Activated CD4-positive, alpha-beta memory T cell treated with anti-CD3 and anti-CD28 coated beads for 36 hours (primary cell): ENCODE results near the gene ACSF2. TPM values are rescaled to one million over a fixed set of nuclear protein-coding genes. Genes with fewer than 3 reads are reported as not detected.

Source experiments
- CTCF ChIA-PET: fragments of 350-600 bp; sonication (Branson Sonifier 250); formaldehyde crosslinking; loops from one replicate; lab custom pipeline; 2021; ENCODE audit warnings: antibody characterized with exemption, inconsistent platforms; lab: Charles Lee
- POLR2A ChIA-PET: fragments of 350-600 bp; sonication (Branson Sonifier 250); formaldehyde crosslinking; loops from one replicate; lab custom pipeline; 2021; ENCODE audit warnings: antibody characterized with exemption; lab: Charles Lee
- DNase-seq: peaks from one replicate; pipeline ENCODE4 v3.0.0-alpha.2; 2020
- H3K27ac Mint-ChIP-seq: one replicate; pipeline ENCODE4 v1.8.0; 2021; ENCODE audit warnings: mixed read lengths
- H3K27me3 Mint-ChIP-seq: one replicate; pipeline ENCODE4 v1.8.0; 2021; ENCODE audit warnings: mixed read lengths
- H3K36me3 Mint-ChIP-seq: one replicate; pipeline ENCODE4 v1.8.0; 2021; ENCODE audit warnings: mixed read lengths
- H3K4me1 Mint-ChIP-seq: one replicate; pipeline ENCODE4 v1.8.0; 2021; ENCODE audit warnings: low read depth, mixed read lengths
- H3K4me3 Mint-ChIP-seq: one replicate; pipeline ENCODE4 v1.8.0; 2021; ENCODE audit warnings: mild to moderate bottlenecking, mixed read lengths
- H3K9me3 Mint-ChIP-seq: one replicate; pipeline ENCODE4 v1.8.0; 2021; ENCODE audit warnings: mixed read lengths
- intact Hi-C: fragments of 100-400 bp; cut with micrococcal nuclease; formaldehyde crosslinking; loops from one replicate; pipeline ENCODE4 v1.15.1; 2023
- total RNA-seq, 2 experiments: library from RNA; stranded (reverse); gene quantifications; one replicate each; pipeline ENCODE4 v1.2.3, GENCODE V29; 2021

ACSF2 gene
- total RNA-seq, 2 experiments from 2014 or later, result 20.1 to 23.6 TPM

DNA sequence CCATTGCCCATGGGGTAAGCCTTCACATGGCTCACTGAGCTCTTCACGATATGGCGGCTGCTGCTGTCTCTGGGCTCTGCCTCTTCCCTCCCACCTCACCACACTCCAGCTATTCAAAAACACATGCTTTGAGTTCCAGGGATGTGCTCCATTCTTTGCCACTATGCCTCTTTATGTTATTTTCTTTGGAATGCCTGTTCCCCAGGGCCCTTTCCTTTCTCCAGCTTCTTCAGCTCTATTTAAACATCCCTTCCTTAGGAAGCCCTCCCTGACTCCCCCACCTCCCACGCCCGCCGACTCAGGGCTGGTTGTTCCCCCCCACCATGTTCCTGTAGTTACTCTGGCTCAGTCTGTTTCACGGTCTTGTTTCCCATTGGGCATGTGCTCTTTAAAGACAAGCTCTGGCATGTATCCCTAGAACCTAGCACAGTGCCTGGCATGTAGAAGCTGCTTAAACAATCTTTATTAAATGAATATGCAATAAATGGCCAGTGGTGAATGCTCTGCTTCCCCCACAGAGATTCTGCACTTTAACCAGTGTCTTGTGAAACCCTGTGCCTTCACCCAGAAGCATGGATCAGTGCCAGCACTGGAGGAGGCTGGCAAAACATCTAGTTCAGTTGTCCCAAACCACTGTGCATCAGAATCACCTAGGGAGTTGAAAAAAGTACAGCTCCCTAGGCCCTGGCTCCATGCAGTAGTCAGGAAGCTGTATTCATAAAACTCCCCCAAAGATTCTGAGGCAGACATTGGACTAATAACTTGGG lies 89.1 kb downstream of the ACSF2 start:
- no peaks in the 10 kb centered on the region for H3K27me3 Mint-ChIP-seq
- no peaks in the 10 kb centered on the region for H3K36me3 Mint-ChIP-seq
- no peaks in the 10 kb centered on the region for H3K9me3 Mint-ChIP-seq
- H3K4me3 Mint-ChIP-seq, result no peak overlapping the region
- H3K27ac Mint-ChIP-seq, result no peak overlapping the region
- intact Hi-C loops, result no loop called here
- DNase-seq, result no peak
- POLR2A ChIA-PET, result interaction anchor here (0.7 kb wide), 1 partner anchor 9 kb away, joined by 3 read pairs; no protein-coding TSS in a partner anchor
- H3K4me1 Mint-ChIP-seq, result peaks cover 30% of the 10 kb centered on the region
- CTCF ChIA-PET, result no interaction called here

DNA sequence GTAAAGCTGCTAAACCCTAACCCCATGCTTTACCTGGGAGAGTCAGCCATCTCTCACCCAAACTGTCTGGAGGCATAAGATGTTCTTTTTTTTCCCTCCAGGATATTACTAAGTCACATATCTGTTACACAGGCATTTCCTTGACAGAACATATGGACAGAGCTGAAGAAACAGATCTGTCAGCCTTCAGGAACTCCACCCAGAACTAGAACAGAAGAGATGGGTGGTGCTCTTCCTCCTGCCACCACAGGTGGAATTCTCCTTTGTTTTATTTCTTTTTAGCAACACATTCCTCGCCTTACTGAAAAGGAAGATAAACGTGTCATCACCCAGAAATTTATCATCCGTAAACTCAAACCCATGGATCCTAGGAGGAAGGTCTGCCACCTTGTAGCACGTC lies 91.0 kb downstream of the ACSF2 start:
- ChIA-PET POLR2A (no interaction called here), CTCF (interaction anchor here (0.7 to 1.3 kb wide), 2 partner anchors 16 to 35 kb away, joined by 3 to 5 read pairs; no protein-coding TSS in a partner anchor)
- Mint-ChIP-seq H3K4me1 (peaks cover 14% of the 10 kb centered on the region), H3K36me3 (no peaks in the 10 kb centered on the region), H3K9me3 (no peaks in the 10 kb centered on the region), H3K4me3 (no peak overlapping the region), H3K27ac (peak overlapping the region; percentile 14), H3K27me3 (no peaks in the 10 kb centered on the region)
- intact Hi-C loops, result no loop called here
- no peak for DNase-seq

- Mint-ChIP-seq H3K9me3 (no peaks in the 10 kb centered on the region), H3K4me3 (no peak overlapping the region), H3K27me3 (no peaks in the 10 kb centered on the region), H3K4me1 (peaks cover 9% of the 10 kb centered on the region), H3K36me3 (no peaks in the 10 kb centered on the region), H3K27ac (peak overlapping the region; percentile 14)
- DNase-seq, result no peak
- POLR2A ChIA-PET, result no interaction called here
- CTCF ChIA-PET, result interaction anchor here (0.7 to 1.3 kb wide), 4 partner anchors 16 to 432 kb away, joined by 3 to 5 read pairs (median 4); no protein-coding TSS in a partner anchor
- intact Hi-C loops, result no loop called here
Observed at GRCh38 chr17:50517504-50518383, 91.7 kb downstream of the ACSF2 start.

DNA sequence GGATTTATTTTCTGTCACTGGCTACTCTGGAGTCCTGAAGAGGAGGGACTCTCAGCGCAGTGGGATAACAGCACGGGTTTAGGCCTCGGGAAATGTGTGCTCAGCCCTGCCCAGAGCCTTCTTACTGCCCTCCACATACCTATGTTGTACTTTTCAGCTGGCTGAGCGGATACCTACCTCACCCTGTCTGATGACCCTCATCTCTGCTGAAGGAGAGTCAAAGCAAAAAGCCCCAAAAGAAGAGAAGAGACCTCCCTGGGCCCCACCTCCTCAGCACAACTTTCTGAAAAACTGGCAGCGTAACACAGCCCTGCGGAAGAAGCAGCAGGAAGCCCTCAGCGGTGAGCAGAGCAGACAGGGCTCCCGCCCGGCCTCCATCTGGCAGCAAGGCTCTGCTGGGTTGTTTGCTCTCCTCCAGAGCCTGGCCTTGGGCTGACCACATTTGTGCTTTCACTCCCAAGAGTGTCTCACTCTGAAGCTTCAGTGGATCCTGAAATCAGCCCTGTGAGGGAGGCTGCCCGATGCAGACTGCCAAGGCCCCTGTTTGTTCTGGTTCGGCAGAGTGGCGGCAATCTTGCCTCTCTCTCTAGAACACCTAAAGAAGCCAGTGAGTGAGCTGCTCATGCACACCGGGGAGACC lies 92.5 kb downstream of the ACSF2 start:
- H3K9me3 Mint-ChIP-seq, result no peaks in the 10 kb centered on the region
- intact Hi-C loops, result no loop called here
- no peak overlapping the region for H3K4me3 Mint-ChIP-seq
- no peak for DNase-seq
- H3K4me1 Mint-ChIP-seq, result peaks cover 9% of the 10 kb centered on the region
- no peaks in the 10 kb centered on the region for H3K36me3 Mint-ChIP-seq
- H3K27me3 Mint-ChIP-seq, result no peaks in the 10 kb centered on the region
- H3K27ac Mint-ChIP-seq, result no peak overlapping the region
- ChIA-PET CTCF (interaction anchor here (0.7 to 1.2 kb wide), 2 partner anchors 18 to 431 kb away, joined by 3 to 4 read pairs; no protein-coding TSS in a partner anchor), POLR2A (no interaction called here)

- H3K4me3 Mint-ChIP-seq, result no peak overlapping the region
- CTCF ChIA-PET, result interaction anchor here (1.2 kb wide), 1 partner anchor 19 kb away, joined by 4 read pairs; no protein-coding TSS in a partner anchor
- POLR2A ChIA-PET, result no interaction called here
- DNase-seq, result no peak
- intact Hi-C loops, result no loop called here
- peaks cover 9% of the 10 kb centered on the region for H3K4me1 Mint-ChIP-seq
- H3K27ac Mint-ChIP-seq, result no peak overlapping the region
- H3K36me3 Mint-ChIP-seq, result no peaks in the 10 kb centered on the region
- no peaks in the 10 kb centered on the region for H3K27me3 Mint-ChIP-seq
- no peaks in the 10 kb centered on the region for H3K9me3 Mint-ChIP-seq
Observed at GRCh38 chr17:50519141-50519834, 93.3 kb downstream of the ACSF2 start.

DNA sequence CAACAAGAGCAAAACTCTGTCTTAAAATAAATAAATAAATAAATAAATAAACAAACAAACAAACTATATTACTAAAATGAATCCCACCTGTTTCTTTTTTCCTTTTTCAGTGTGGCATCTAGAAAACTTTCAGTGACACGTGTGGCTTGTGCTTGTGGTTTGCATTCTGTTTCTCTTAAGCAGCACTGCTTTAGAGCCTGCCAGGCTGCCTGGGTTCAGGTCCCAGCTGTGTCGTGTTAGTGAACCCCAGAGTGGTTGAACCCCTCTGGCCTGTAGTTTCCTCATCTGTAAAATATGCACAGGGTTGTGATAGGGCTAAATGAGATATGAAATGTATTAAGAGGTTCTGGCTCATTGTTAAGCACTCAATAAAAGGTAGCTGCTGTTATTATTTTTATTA lies 94.5 kb downstream of the ACSF2 start:
- Mint-ChIP-seq H3K4me1 (peaks cover 9% of the 10 kb centered on the region), H3K36me3 (no peaks in the 10 kb centered on the region), H3K27ac (no peak overlapping the region), H3K27me3 (no peaks in the 10 kb centered on the region), H3K4me3 (no peak overlapping the region), H3K9me3 (no peaks in the 10 kb centered on the region)
- ChIA-PET POLR2A (no interaction called here), CTCF (interaction anchor here (0.9 kb wide), 1 partner anchor 41 kb away, joined by 3 read pairs; no protein-coding TSS in a partner anchor)
- DNase-seq, result no peak
- intact Hi-C loops, result no loop called here

DNA sequence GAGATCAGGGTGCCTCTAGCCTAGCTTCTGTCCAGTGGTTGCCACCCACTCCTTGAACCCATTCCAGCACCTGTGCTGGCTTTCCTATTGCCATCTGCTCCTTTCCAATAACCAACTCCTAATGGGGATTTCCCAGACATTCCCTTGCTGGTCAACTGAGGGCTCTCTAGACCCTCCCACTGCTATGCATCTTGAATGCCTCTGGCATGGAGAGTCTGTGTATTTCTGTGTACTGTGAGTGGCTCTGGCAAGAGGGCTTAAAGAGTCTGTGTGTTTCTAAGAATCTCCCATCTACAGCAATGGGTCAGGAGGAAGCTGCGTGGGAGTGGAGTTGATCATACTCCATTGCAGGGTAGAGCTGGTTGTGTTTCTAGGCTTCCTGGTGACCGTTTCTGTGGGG lies 95.5 kb downstream of the ACSF2 start:
- POLR2A ChIA-PET, result no interaction called here
- no peak overlapping the region for H3K4me3 Mint-ChIP-seq
- intact Hi-C loops, result no loop called here
- H3K27ac Mint-ChIP-seq, result no peak overlapping the region
- H3K4me1 Mint-ChIP-seq, result peaks cover 7% of the 10 kb centered on the region
- no peaks in the 10 kb centered on the region for H3K36me3 Mint-ChIP-seq
- no peaks in the 10 kb centered on the region for H3K27me3 Mint-ChIP-seq
- CTCF ChIA-PET, result interaction anchor here (0.9 kb wide), 1 partner anchor 42 kb away, joined by 3 read pairs; no protein-coding TSS in a partner anchor
- DNase-seq, result no peak
- H3K9me3 Mint-ChIP-seq, result no peaks in the 10 kb centered on the region

DNA sequence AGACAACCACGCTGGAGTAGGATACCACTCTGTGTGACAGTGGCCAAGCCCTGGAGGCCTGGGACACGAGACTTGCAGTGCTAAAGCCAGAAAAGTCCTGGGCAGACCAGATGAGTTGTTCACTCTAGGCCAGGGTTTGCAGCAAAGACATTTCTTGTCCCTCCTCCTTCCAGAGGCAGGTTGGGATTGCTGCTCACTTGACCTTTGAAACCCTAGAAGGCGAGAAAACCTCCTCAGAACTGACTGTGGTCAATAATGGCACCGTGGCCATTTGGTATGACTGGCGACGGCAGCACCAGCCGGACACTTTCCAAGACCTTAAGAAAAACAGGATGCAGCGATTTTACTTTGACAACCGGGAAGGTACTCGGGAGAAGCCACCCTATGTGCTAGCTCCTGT lies 96.7 kb downstream of the ACSF2 start:
- no peak overlapping the region for H3K4me3 Mint-ChIP-seq
- ChIA-PET POLR2A (no interaction called here), CTCF (no interaction called here)
- H3K27me3 Mint-ChIP-seq, result no peaks in the 10 kb centered on the region
- no peak overlapping the region for H3K27ac Mint-ChIP-seq
- H3K4me1 Mint-ChIP-seq, result no peaks in the 10 kb centered on the region
- intact Hi-C loops, result no loop called here
- DNase-seq, result no peak
- H3K9me3 Mint-ChIP-seq, result no peaks in the 10 kb centered on the region
- no peaks in the 10 kb centered on the region for H3K36me3 Mint-ChIP-seq

DNA sequence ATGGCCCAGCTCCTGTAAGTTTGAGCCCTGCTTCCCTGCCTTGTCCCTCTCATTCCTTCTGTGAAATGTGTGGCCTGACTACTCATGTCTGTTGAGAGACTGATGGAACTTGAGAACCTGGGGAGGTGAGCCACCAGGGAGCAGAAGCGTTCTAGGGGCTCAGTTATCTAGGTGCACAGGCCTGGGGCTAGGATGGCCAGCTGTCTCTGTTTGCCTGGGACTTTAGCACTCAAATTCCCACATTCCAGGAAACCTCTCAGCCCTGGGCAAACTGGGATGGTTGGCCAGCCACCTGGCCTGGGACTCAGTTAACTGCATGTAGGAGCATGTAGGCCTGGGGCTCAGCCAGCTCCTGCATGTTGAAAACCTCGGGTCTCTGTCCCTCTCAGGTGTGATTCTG lies 97.2 kb downstream of the ACSF2 start:
- no peaks in the 10 kb centered on the region for H3K9me3 Mint-ChIP-seq

More for the DNA sequence above, 97.2 kb downstream of the ACSF2 start:
- Mint-ChIP-seq H3K27me3 (no peaks in the 10 kb centered on the region), H3K4me3 (no peak overlapping the region), H3K27ac (no peak overlapping the region), H3K36me3 (no peaks in the 10 kb centered on the region), H3K4me1 (no peaks in the 10 kb centered on the region)
- CTCF ChIA-PET, result no interaction called here
- POLR2A ChIA-PET, result no interaction called here
- intact Hi-C loops, result no loop called here
- no peak for DNase-seq
